ENCODE data around the gene KIAA1671. TPM values are rescaled to one million over a fixed set of nuclear protein-coding genes. Genes with fewer than 3 reads are reported as not detected.

Gene KIAA1671
- total and polyA plus RNA-seq, 9 of the 15 experiments (the other 6 are each of a cell fraction or from before 2014, with no cell fraction given): under 0.01 to 0.11 (median 0.02) TPM; not detected in 5

GRCh38 chr22:25027043-25027906 lies 74.8 kb downstream of the KIAA1671 start (continued):
- no peak for TF ChIP-seq ZNF518B (CRISPR knock-in tag; IDR thresholded peaks at IDR 0.05)
- TF ChIP-seq ZFP36 (IDR thresholded peaks at IDR 0.05; ENCODE audit: low read depth, low read length, partially characterized antibody): peak; percentile 80
- no peak for TF ChIP-seq CHD7 (IDR thresholded peaks at IDR 0.05; ENCODE audit: low read depth, low read length)
- TF ChIP-seq LARP7 (IDR thresholded peaks at IDR 0.05): no peak
- no peak for TF ChIP-seq TFE3 (CRISPR knock-in tag; IDR thresholded peaks at IDR 0.05)
- TF ChIP-seq ZBTB17 (CRISPR knock-in tag; IDR thresholded peaks at IDR 0.05): no peak
- TF ChIP-seq NFE2L1 (tag; IDR thresholded peaks at IDR 0.05; ENCODE audit: borderline replicate concordance, low read depth): no peak
